ENCODE data around the gene TENT5A.

The TENT5A gene

GRCh38 chr6:81747327-81747726 is 5.2 kb downstream of the TENT5A start:
- TF ChIP-seq FOXP2 (optimal IDR thresholded peaks at IDR 0.05; ENCODE audit: borderline replicate concordance, extremely low read depth, extremely low read length, insufficient read depth) (no peak), TAF1 (IDR thresholded peaks at IDR 0.05; ENCODE audit: borderline replicate concordance, insufficient read depth, low read length) (no peak), SIN3A (IDR thresholded peaks at IDR 0.05; ENCODE audit: borderline replicate concordance, insufficient read depth, low read length) (no peak), POLR2AphosphoS5 (IDR thresholded peaks at IDR 0.05; ENCODE audit: low read depth, low read length) (no peak; the same call in 1 of the 2 replicates)
- TF ChIP-seq, protein P1, sequence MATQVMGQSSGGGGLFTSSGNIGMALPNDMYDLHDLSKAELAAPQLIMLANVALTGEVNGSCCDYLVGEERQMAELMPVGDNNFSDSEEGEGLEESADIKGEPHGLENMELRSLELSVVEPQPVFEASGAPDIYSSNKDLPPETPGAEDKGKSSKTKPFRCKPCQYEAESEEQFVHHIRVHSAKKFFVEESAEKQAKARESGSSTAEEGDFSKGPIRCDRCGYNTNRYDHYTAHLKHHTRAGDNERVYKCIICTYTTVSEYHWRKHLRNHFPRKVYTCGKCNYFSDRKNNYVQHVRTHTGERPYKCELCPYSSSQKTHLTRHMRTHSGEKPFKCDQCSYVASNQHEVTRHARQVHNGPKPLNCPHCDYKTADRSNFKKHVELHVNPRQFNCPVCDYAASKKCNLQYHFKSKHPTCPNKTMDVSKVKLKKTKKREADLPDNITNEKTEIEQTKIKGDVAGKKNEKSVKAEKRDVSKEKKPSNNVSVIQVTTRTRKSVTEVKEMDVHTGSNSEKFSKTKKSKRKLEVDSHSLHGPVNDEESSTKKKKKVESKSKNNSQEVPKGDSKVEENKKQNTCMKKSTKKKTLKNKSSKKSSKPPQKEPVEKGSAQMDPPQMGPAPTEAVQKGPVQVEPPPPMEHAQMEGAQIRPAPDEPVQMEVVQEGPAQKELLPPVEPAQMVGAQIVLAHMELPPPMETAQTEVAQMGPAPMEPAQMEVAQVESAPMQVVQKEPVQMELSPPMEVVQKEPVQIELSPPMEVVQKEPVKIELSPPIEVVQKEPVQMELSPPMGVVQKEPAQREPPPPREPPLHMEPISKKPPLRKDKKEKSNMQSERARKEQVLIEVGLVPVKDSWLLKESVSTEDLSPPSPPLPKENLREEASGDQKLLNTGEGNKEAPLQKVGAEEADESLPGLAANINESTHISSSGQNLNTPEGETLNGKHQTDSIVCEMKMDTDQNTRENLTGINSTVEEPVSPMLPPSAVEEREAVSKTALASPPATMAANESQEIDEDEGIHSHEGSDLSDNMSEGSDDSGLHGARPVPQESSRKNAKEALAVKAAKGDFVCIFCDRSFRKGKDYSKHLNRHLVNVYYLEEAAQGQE (IDR thresholded peaks at IDR 0.05; ENCODE audit: insufficient read depth in 1 of 2, low read depth in 2 of 2, low read length in 2 of 2) = no peak

GRCh38 chr6:81744131-81744530 is 8.3 kb downstream of the TENT5A start:
- TF ChIP-seq POLR2AphosphoS5 (IDR thresholded peaks at IDR 0.05; ENCODE audit: low read depth, low read length) (no peak), SIN3A (IDR thresholded peaks at IDR 0.05; ENCODE audit: borderline replicate concordance, insufficient read depth, low read length) (no peak), FOXP2 (optimal IDR thresholded peaks at IDR 0.05; ENCODE audit: borderline replicate concordance, extremely low read depth, extremely low read length, insufficient read depth) (no peak), TAF1 (IDR thresholded peaks at IDR 0.05; ENCODE audit: borderline replicate concordance, insufficient read depth, low read length) (no peak)
- TF ChIP-seq, protein P1 (IDR thresholded peaks at IDR 0.05; ENCODE audit: insufficient read depth in 1 of 2, low read depth in 2 of 2, low read length in 2 of 2) = no peak

- no peak for TF ChIP-seq TAF1 (IDR thresholded peaks at IDR 0.05; ENCODE audit: borderline replicate concordance, insufficient read depth, low read length)
Observed at GRCh38 chr6:81743649-81744048, 8.8 kb downstream of the TENT5A start.

- no peak for TF ChIP-seq POLR2AphosphoS5 (IDR thresholded peaks at IDR 0.05; ENCODE audit: low read depth, low read length)
Observed at GRCh38 chr6:81741689-81742088, 10.8 kb downstream of the TENT5A start.

DNA sequence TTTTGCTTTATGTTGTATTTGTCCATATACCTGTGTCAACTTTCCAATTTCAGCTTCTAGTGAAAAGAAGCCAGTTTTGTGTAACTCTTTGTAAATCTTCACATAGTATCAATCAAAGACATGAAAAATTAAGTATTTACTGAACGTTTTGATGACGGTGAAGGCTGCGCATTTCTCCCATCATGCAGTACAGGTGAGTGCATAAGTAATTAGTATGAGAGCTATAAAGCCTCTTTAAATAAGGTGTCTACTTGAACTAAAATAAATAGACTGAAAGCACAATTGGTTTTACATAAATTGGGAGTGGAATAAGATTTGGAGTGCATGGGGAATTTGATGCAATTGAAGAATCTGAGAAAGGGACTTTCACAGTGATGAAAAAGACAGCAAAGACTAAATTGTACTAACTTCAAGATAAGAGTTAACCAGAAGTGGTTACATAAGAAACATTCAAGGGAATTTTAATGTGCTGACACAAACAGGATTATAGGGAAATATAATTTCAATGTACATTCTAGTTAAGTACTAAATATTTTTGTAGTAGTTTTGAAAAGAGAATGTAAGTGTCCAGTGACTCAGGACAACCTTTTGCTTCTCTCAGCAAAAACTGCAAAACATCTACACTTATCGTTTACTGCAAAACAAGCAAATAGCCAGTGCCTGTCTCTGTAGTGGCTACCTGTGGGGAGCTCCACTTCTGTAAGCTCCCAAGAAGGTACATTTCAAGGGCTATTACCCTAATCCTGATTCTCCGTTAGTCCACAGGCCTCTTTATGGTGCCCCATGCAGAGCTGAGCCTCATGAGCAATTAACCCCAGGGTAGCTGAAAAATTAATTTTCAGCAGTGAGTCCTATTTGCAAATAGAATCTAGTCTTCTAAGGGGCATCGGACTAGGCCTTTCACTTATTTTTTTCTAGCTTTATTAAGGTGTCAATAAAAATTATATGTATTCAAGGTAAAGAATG is 13.0 kb downstream of the TENT5A start:
- TF ChIP-seq SIN3A (IDR thresholded peaks at IDR 0.05; ENCODE audit: borderline replicate concordance, insufficient read depth, low read length) = no peak
- no peak for TF ChIP-seq POLR2AphosphoS5 (IDR thresholded peaks at IDR 0.05; ENCODE audit: low read depth, low read length)
- TF ChIP-seq FOXP2 (optimal IDR thresholded peaks at IDR 0.05; ENCODE audit: borderline replicate concordance, extremely low read depth, extremely low read length, insufficient read depth) = no peak
- TF ChIP-seq, protein P1 (IDR thresholded peaks at IDR 0.05; ENCODE audit: insufficient read depth in 1 of 2, low read depth in 2 of 2, low read length in 2 of 2) = no peak
- TF ChIP-seq TAF1 (IDR thresholded peaks at IDR 0.05; ENCODE audit: borderline replicate concordance, insufficient read depth, low read length) = no peak

GRCh38 chr6:81736428-81736827 is 16.1 kb downstream of the TENT5A start:
- no peak for TF ChIP-seq FOXP2 (optimal IDR thresholded peaks at IDR 0.05; ENCODE audit: borderline replicate concordance, extremely low read depth, extremely low read length, insufficient read depth)
- no peak for TF ChIP-seq TAF1 (IDR thresholded peaks at IDR 0.05; ENCODE audit: borderline replicate concordance, insufficient read depth, low read length)
- no peak for TF ChIP-seq SIN3A (IDR thresholded peaks at IDR 0.05; ENCODE audit: borderline replicate concordance, insufficient read depth, low read length)
- TF ChIP-seq, protein P1 (IDR thresholded peaks at IDR 0.05; ENCODE audit: insufficient read depth in 1 of 2, low read depth in 2 of 2, low read length in 2 of 2) = no peak
- no peak for TF ChIP-seq POLR2AphosphoS5 (IDR thresholded peaks at IDR 0.05; ENCODE audit: low read depth, low read length)

All from PFSK-1 (cell line).